Measurements from ENCODE around the gene PLGRKT. TPM values are rescaled to one million over a fixed set of nuclear protein-coding genes. Genes with fewer than 3 reads are reported as not detected.

Gene PLGRKT
- total and polyA plus RNA-seq, 2 experiments from 2014 or later, result 15.4 to 37.1 TPM

- Histone ChIP-seq H3K27me3 (no peaks in the 10 kb centered on the region), H3K4me3 (no peak overlapping the region), H3K27ac (no peak overlapping the region), H3K4me1 (ENCODE audit: low read depth) (no peaks in the 10 kb centered on the region), H3K36me3 (no peaks in the 10 kb centered on the region), H3K9me3 (ENCODE audit: low read depth) (no peaks in the 10 kb centered on the region)
- no peak for TF ChIP-seq CTCF (IDR thresholded peaks at IDR 0.05; ENCODE audit: low read depth, low read length)
- DNase-seq (ENCODE audit: low read depth in 1 of 2, low spot score in 1 of 2), result no peak
Measured at GRCh38 chr9:5315187-5315923, 122.4 kb downstream of the PLGRKT start.

GRCh38 chr9:5310851-5311250 lies 126.9 kb downstream of the PLGRKT start:
- Histone ChIP-seq H3K27ac (no peak overlapping the region), H3K27me3 (no peaks in the 10 kb centered on the region), H3K4me1 (ENCODE audit: low read depth) (no peaks in the 10 kb centered on the region), H3K4me3 (no peak overlapping the region), H3K36me3 (no peaks in the 10 kb centered on the region), H3K9me3 (ENCODE audit: low read depth) (no peaks in the 10 kb centered on the region)
- no peak for TF ChIP-seq CTCF (IDR thresholded peaks at IDR 0.05; ENCODE audit: low read depth, low read length)
- DNase-seq (ENCODE audit: low read depth in 1 of 2, low spot score in 1 of 2), result no peak

Other genes with a start within 250 kb of the PLGRKT start
- not detected in 2 replicates for gene INSL4, start 206.5 kb downstream of the PLGRKT start, total RNA-seq
- not detected in 2 replicates for gene INSL4, start 206.5 kb downstream of the PLGRKT start, polyA plus RNA-seq
- gene RLN2, start 133.2 kb downstream of the PLGRKT start, total RNA-seq, result 0.92 TPM in 1 of 2 replicates, not detected in the other
- gene RLN2, start 133.2 kb downstream of the PLGRKT start, polyA plus RNA-seq, result 2.1 and 6.1 TPM in 2 replicates
- not detected in 2 replicates for gene RLN1, start 98.0 kb downstream of the PLGRKT start, total RNA-seq
- 0.26 and 1.7 TPM in 2 replicates for gene RLN1, start 98.0 kb downstream of the PLGRKT start, polyA plus RNA-seq
- 0.39 TPM in 1 of 2 replicates, not detected in the other for gene CD274, start 12.6 kb upstream of the PLGRKT start, total RNA-seq
- 0.39 TPM in 1 of 2 replicates, not detected in the other for gene CD274, start 12.6 kb upstream of the PLGRKT start, polyA plus RNA-seq
- gene PDCD1LG2, start 72.6 kb upstream of the PLGRKT start, total RNA-seq, result not detected in 2 replicates
- 0.16 TPM in 1 of 2 replicates, not detected in the other for gene PDCD1LG2, start 72.6 kb upstream of the PLGRKT start, polyA plus RNA-seq
- 29.8 and 33.7 TPM in 2 replicates for gene RIC1, start 191.2 kb upstream of the PLGRKT start, total RNA-seq
- 9.7 and 15.2 TPM in 2 replicates for gene RIC1, start 191.2 kb upstream of the PLGRKT start, polyA plus RNA-seq